CD14-positive monocyte (primary cell): ENCODE measurements around the gene LASP1. TPM values are rescaled to one million over a fixed set of nuclear protein-coding genes. Genes with fewer than 3 reads are reported as not detected.

Experiments used
- DNase-seq, 3 donors: peaks; one replicate each; pipeline ENCODE4 v3.0.0-alpha.2; 2011 to 2022
- H2AFZ ChIP-seq: 2 replicates; pipeline ENCODE4 v1.6.0; 2012; ENCODE audit warnings: mild to moderate bottlenecking, low read depth, low read length, inconsistent platforms; ENCODE audit not compliant: insufficient read depth, poor library complexity, severe bottlenecking
- H3K27ac ChIP-seq, 2 donors: 1 replicate in 1 of 2; 2 replicates in 1 of 2; pipeline ENCODE4 v1.5.1; 2012 to 2013; ENCODE audit warnings: low read length in 2 of 2, control low read depth in 1 of 2, inconsistent platforms in 1 of 2, low read depth in 1 of 2, mild to moderate bottlenecking in 1 of 2
- H3K27me3 ChIP-seq, 2 donors: one replicate each; pipeline versions ENCODE4 v1.6.0 to v1.6.1; 2011 to 2013; ENCODE audit warnings: low read length in 2 of 2; ENCODE audit not compliant: control insufficient read depth in 2 of 2, insufficient read depth in 2 of 2
- H3K36me3 ChIP-seq, 2 donors: replicated peaks in 1 of 2; 1 replicate in 1 of 2; 2 replicates in 1 of 2; pipeline versions ENCODE4 v1.5.1 to v1.6.1; 2012 to 2013; ENCODE audit warnings: low read length in 2 of 2, control low read depth in 1 of 2, inconsistent platforms in 1 of 2, mild to moderate bottlenecking in 1 of 2; ENCODE audit not compliant: insufficient read depth in 2 of 2, control insufficient read depth in 1 of 2
- H3K4me1 ChIP-seq, 2 donors: 1 replicate in 1 of 2; 2 replicates in 1 of 2; pipeline versions ENCODE4 v1.5.1 to v1.6.1; 2012 to 2013; ENCODE audit warnings: low read length in 2 of 2, control low read depth in 1 of 2, inconsistent platforms in 1 of 2, mild to moderate bottlenecking in 1 of 2, moderate library complexity in 1 of 2; ENCODE audit not compliant: insufficient read depth in 2 of 2, control insufficient read depth in 1 of 2
- H3K4me2 ChIP-seq: replicated peaks from 2 replicates; pipeline ENCODE3; 2012; ENCODE audit warnings: low read length, moderate library complexity, mild to moderate bottlenecking; ENCODE audit not compliant: poor library complexity, severe bottlenecking; ENCODE audit errors: extremely low read depth
- H3K4me3 ChIP-seq, 3 experiments: fragments of 200-600 bp in 1 of 3; sonication (generic) in 1 of 3; replicated peaks in 1 of 3; 1 replicate in 2 of 3; 2 replicates in 1 of 3; pipeline ENCODE4 v1.5.1; 2011 to 2013; ENCODE audit warnings: low read length in 3 of 3, mild to moderate bottlenecking in 3 of 3, control low read depth in 2 of 3, low read depth in 2 of 3, inconsistent platforms in 1 of 3, moderate library complexity in 1 of 3
- H3K79me2 ChIP-seq: 2 replicates; pipeline ENCODE4 v1.6.0; 2012; ENCODE audit warnings: mild to moderate bottlenecking, control low read depth, inconsistent platforms, low read length, moderate library complexity; ENCODE audit not compliant: insufficient read depth
- H3K9ac ChIP-seq: 2 replicates; pipeline ENCODE4 v1.6.0; 2017; ENCODE audit warnings: low read length, mild to moderate bottlenecking; ENCODE audit not compliant: insufficient read depth, poor library complexity, severe bottlenecking
- H3K9me3 ChIP-seq, 2 donors: replicated peaks in 1 of 2; 1 replicate in 1 of 2; 2 replicates in 1 of 2; pipeline versions ENCODE4 v1.5.1 to v1.6.1; 2012 to 2013; ENCODE audit warnings: low read length in 2 of 2, control low read depth in 1 of 2; ENCODE audit not compliant: control insufficient read depth in 1 of 2, insufficient read depth in 1 of 2
- H4K20me1 ChIP-seq: 2 replicates; pipeline ENCODE4 v1.6.0; 2012; ENCODE audit warnings: mild to moderate bottlenecking, low read length, control low read depth, moderate library complexity; ENCODE audit not compliant: insufficient read depth
- H3K27ac Mint-ChIP-seq, 7 donors: one replicate each; pipeline ENCODE4 v1.8.0; 2020; ENCODE audit warnings: mild to moderate bottlenecking in 7 of 7, mixed read lengths in 7 of 7, moderate library complexity in 6 of 7, inconsistent platforms in 2 of 7
- H3K27me3 Mint-ChIP-seq, 3 donors: one replicate each; pipeline ENCODE4 v1.8.0; 2021 to 2022; ENCODE audit warnings: low read depth in 3 of 3, mild to moderate bottlenecking in 3 of 3, mixed read lengths in 3 of 3, moderate library complexity in 3 of 3, inconsistent platforms in 1 of 3
- H3K36me3 Mint-ChIP-seq, 2 donors: one replicate each; pipeline ENCODE4 v1.8.0; 2020; ENCODE audit warnings: mixed read lengths in 2 of 2, inconsistent platforms in 1 of 2, mild to moderate bottlenecking in 1 of 2
- H3K4me1 Mint-ChIP-seq: one replicate; pipeline ENCODE4 v1.8.0; 2020; ENCODE audit warnings: mild to moderate bottlenecking, mixed read lengths
- H3K4me3 Mint-ChIP-seq, 2 donors: one replicate each; pipeline ENCODE4 v1.8.0; 2020; ENCODE audit warnings: mild to moderate bottlenecking in 2 of 2, mixed read lengths in 2 of 2, moderate library complexity in 1 of 2
- H3K9me3 Mint-ChIP-seq, 7 donors: one replicate each; pipeline ENCODE4 v1.8.0; 2020 to 2022; ENCODE audit warnings: mixed read lengths in 7 of 7, mild to moderate bottlenecking in 6 of 7, moderate library complexity in 6 of 7, inconsistent platforms in 2 of 7
- WGBS: methylation state at CpG from one replicate; pipeline ENCODE4 v1.1.5; 2013; ENCODE audit warnings: missing lambda C conversion rate; ENCODE audit not compliant: insufficient coverage; 5-methylcytosine and 5-hydroxymethylcytosine counted together
- intact Hi-C, 2 donors: fragments of 100-400 bp; cut with micrococcal nuclease; formaldehyde crosslinking; loops; one replicate each; pipeline versions ENCODE4 v1.15.0 to v1.15.1; 2023
- polyA plus RNA-seq, 3 donors: library from polyadenylated mRNA; depleted of rRNA in 1 of 3; unstranded in 2 of 3; stranded (reverse) in 1 of 3; fragments of 300-500 nt in 2 of 3; fragments of >200 nt in 1 of 3; fragmentation: Illumina TruSeq in 2 of 3; gene quantifications; 1 replicate in 2 of 3; 2 replicates in 1 of 3; pipeline ENCODE4 v1.2.3, GENCODE V29; 2012 to 2021
- TF ChIP-seq, protein P1 (sequence below): fragments of 200-600 bp; IDR thresholded peaks from one replicate; pipeline ENCODE4 v1.8.0; 2022; ENCODE audit warnings: antibody characterized with exemption, mild to moderate bottlenecking

Gene LASP1
- polyA plus RNA-seq, 3 donors: 55.9 to 93.7 (median 70.6) TPM

DNA sequence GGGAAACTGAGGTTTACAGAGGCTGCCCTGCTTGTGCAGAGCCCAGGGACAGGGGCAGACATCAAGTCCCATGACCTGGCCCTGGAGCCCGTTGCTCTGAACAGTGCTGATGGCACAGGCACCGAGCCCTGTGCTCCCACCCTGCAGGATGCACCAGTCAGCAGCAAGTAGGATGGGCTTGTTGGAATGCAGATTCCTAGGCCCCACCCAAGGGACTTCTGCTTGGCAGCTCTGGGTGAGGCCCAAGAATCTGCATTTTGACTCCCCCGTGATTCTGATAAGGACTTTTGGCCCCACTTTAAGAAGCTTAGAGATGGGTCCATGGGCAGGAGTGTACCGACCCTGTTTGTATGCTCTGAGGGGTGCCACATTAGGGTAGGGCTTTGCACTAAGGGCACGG, 23.3 kb downstream of the LASP1 start:
- H3K27me3 ChIP-seq: no peaks in the 10 kb centered on the region
- intact Hi-C loops: no loop called here
- WGBS: 85% methylated on average over 4 of the region's 5 CpGs
- H3K9ac ChIP-seq: no peak overlapping the region
- H3K4me1 ChIP-seq: peaks cover 15 to 30% of the 10 kb centered on the region in 2 donors
- peaks cover 62 to 90% of the 10 kb centered on the region in 2 donors for H3K36me3 Mint-ChIP-seq
- H3K4me3 ChIP-seq: no peak overlapping the region
- H3K27ac ChIP-seq: peak overlapping the region; percentile 1 to 50
- peaks cover 75% of the 10 kb centered on the region for H3K79me2 ChIP-seq
- H2AFZ ChIP-seq: no peak overlapping the region
- peaks cover 34% of the 10 kb centered on the region for H3K4me1 Mint-ChIP-seq
- peaks cover 0 to 1% (median 0%) of the 10 kb centered on the region in 3 donors for H3K27me3 Mint-ChIP-seq
- no peak overlapping the region for H3K4me3 Mint-ChIP-seq
- no peaks in the 10 kb centered on the region for H3K9me3 Mint-ChIP-seq
- no peak for DNase-seq
- no peak overlapping the region for H3K4me2 ChIP-seq
- TF ChIP-seq, protein P1, sequence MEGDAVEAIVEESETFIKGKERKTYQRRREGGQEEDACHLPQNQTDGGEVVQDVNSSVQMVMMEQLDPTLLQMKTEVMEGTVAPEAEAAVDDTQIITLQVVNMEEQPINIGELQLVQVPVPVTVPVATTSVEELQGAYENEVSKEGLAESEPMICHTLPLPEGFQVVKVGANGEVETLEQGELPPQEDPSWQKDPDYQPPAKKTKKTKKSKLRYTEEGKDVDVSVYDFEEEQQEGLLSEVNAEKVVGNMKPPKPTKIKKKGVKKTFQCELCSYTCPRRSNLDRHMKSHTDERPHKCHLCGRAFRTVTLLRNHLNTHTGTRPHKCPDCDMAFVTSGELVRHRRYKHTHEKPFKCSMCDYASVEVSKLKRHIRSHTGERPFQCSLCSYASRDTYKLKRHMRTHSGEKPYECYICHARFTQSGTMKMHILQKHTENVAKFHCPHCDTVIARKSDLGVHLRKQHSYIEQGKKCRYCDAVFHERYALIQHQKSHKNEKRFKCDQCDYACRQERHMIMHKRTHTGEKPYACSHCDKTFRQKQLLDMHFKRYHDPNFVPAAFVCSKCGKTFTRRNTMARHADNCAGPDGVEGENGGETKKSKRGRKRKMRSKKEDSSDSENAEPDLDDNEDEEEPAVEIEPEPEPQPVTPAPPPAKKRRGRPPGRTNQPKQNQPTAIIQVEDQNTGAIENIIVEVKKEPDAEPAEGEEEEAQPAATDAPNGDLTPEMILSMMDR: no peak
- peaks cover 99% of the 10 kb centered on the region for H4K20me1 ChIP-seq
- no peaks in the 10 kb centered on the region for H3K9me3 ChIP-seq
- H3K27ac Mint-ChIP-seq: peak overlapping the region in 1 of 7 donors; percentile 42
- H3K36me3 ChIP-seq: peaks cover 83 to 96% of the 10 kb centered on the region in 2 donors

DNA sequence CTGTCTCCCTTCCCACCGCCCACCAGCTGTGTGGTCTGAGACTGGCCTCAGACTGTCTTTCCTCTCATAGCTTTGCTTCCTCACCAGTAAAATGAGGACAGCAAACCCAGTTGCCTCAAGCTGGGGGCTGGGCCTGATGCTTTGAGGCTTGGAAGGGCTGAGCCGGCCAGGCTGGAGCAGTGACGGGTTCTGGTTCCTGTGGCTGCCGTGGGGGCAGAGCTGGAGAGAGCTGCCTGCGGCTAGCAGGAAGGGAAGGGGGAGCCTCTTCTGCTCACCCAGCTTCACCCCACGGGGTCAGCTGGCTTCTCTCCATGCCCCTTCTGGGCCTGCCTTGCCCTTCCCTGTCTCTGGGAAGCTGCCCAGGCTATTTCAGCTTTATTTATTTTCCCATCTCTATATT, 23.7 kb downstream of the LASP1 start:
- no peak for DNase-seq
- H3K36me3 ChIP-seq: peaks cover 82 to 91% of the 10 kb centered on the region in 2 donors

More for the DNA sequence above, 23.7 kb downstream of the LASP1 start:
- H3K4me2 ChIP-seq: no peak overlapping the region
- 4% methylated on average over 5 of the region's 6 CpGs for WGBS
- H4K20me1 ChIP-seq: peaks cover 99% of the 10 kb centered on the region
- H3K27ac ChIP-seq: peak overlapping the region; percentile 1 to 50
- no peaks in the 10 kb centered on the region for H3K27me3 ChIP-seq
- no peak overlapping the region for H3K4me3 Mint-ChIP-seq
- no peak overlapping the region for H2AFZ ChIP-seq
- H3K79me2 ChIP-seq: peaks cover 75% of the 10 kb centered on the region
- intact Hi-C loops: no loop called here
- no peak overlapping the region for H3K9ac ChIP-seq
- no peak overlapping the region for H3K4me3 ChIP-seq
- peaks cover 60 to 85% of the 10 kb centered on the region in 2 donors for H3K36me3 Mint-ChIP-seq
- H3K4me1 ChIP-seq: peaks cover 20 to 35% of the 10 kb centered on the region in 2 donors
- H3K9me3 Mint-ChIP-seq: no peaks in the 10 kb centered on the region
- peak overlapping the region in 3 of 7 donors; percentile 42 to 80 (median 68) for H3K27ac Mint-ChIP-seq
- H3K4me1 Mint-ChIP-seq: peaks cover 39% of the 10 kb centered on the region
- H3K9me3 ChIP-seq: no peaks in the 10 kb centered on the region
- TF ChIP-seq, protein P1: no peak
- H3K27me3 Mint-ChIP-seq: peaks cover 0 to 1% (median 0%) of the 10 kb centered on the region in 3 donors
